Hepatocyte (in vitro differentiated cells): ENCODE data around the gene SCFD2.

Source experiments
- EZH2phosphoT487 ChIP-seq: fragments of 200-600 bp; sonication (generic); IDR thresholded peaks from one replicate; pipeline ENCODE4 v1.6.1; 2018; ENCODE audit warnings: antibody characterized with exemption, mild to moderate bottlenecking, low read depth, moderate library complexity; ENCODE audit not compliant: unreplicated experiment, severe bottlenecking
- TF ChIP-seq, protein P1 (sequence below): fragments of 200-600 bp; sonication (generic); IDR thresholded peaks from 2 replicates; pipeline ENCODE4 v1.5.1; 2016; ENCODE audit warnings: antibody characterized with exemption, mild to moderate bottlenecking; ENCODE audit not compliant: poor library complexity

- TF ChIP-seq EZH2phosphoT487: no peak
- TF ChIP-seq, protein P1, sequence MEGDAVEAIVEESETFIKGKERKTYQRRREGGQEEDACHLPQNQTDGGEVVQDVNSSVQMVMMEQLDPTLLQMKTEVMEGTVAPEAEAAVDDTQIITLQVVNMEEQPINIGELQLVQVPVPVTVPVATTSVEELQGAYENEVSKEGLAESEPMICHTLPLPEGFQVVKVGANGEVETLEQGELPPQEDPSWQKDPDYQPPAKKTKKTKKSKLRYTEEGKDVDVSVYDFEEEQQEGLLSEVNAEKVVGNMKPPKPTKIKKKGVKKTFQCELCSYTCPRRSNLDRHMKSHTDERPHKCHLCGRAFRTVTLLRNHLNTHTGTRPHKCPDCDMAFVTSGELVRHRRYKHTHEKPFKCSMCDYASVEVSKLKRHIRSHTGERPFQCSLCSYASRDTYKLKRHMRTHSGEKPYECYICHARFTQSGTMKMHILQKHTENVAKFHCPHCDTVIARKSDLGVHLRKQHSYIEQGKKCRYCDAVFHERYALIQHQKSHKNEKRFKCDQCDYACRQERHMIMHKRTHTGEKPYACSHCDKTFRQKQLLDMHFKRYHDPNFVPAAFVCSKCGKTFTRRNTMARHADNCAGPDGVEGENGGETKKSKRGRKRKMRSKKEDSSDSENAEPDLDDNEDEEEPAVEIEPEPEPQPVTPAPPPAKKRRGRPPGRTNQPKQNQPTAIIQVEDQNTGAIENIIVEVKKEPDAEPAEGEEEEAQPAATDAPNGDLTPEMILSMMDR: no peak
Observed at GRCh38 chr4:52919461-52919860, 446.4 kb downstream of the SCFD2 start.
